ENCODE data around the gene ARHGAP33. TPM values are rescaled to one million over a fixed set of nuclear protein-coding genes. Genes with fewer than 3 reads are reported as not detected.

The ARHGAP33 gene
- total RNA-seq, 1 donor = 2.2 TPM

GRCh38 chr19:35824150-35824549 lies 48.8 kb downstream of the ARHGAP33 start:
- Histone ChIP-seq H3K4me1 (ENCODE audit: insufficient read depth, low read length) (no peaks in the 10 kb centered on the region), H3K4me2 (ENCODE audit: insufficient read depth, low read length) (no peak overlapping the region)
- no peak for TF ChIP-seq CTCF (IDR thresholded peaks at IDR 0.05; ENCODE audit: extremely low read depth, low read depth, low read length)

GRCh38 chr19:35828692-35829301 lies 53.4 kb downstream of the ARHGAP33 start:
- Histone ChIP-seq H2AFZ (ENCODE audit: low read length) (no peak overlapping the region), H3K27ac (ENCODE audit: low read depth, low read length) (no peak overlapping the region), H3K4me1 (ENCODE audit: insufficient read depth, low read length) (no peaks in the 10 kb centered on the region), H3K27me3 (ENCODE audit: insufficient read depth, low read length) (no peaks in the 10 kb centered on the region), H3K79me2 (ENCODE audit: insufficient read depth, low read length) (no peaks in the 10 kb centered on the region), H3K9me3 (ENCODE audit: low read depth, low read length) (no peaks in the 10 kb centered on the region), H3K4me3 (ENCODE audit: insufficient read depth, low read length) (no peak overlapping the region), H3K4me2 (ENCODE audit: insufficient read depth, low read length) (no peak overlapping the region), H3K36me3 (ENCODE audit: insufficient read depth, low read length) (no peaks in the 10 kb centered on the region), H4K20me1 (ENCODE audit: insufficient read depth, low read length) (no peaks in the 10 kb centered on the region)
- DNase-seq (ENCODE audit: insufficient read length, low spot score, missing footprints) = peak; percentile 95
- TF ChIP-seq CTCF (IDR thresholded peaks at IDR 0.05; ENCODE audit: extremely low read depth, low read depth, low read length) = no peak

More at GRCh38 chr19:35824150-35824549, 48.8 kb downstream of the ARHGAP33 start:
- no peaks in the 10 kb centered on the region for H3K36me3 ChIP-seq (ENCODE audit: insufficient read depth, low read length)
- no peak overlapping the region for H3K4me3 ChIP-seq (ENCODE audit: insufficient read depth, low read length)
- no peaks in the 10 kb centered on the region for H3K27me3 ChIP-seq (ENCODE audit: insufficient read depth, low read length)
- no peak for DNase-seq (ENCODE audit: insufficient read length, low spot score, missing footprints)
- H4K20me1 ChIP-seq (ENCODE audit: insufficient read depth, low read length) = no peaks in the 10 kb centered on the region
- H3K79me2 ChIP-seq (ENCODE audit: insufficient read depth, low read length) = no peaks in the 10 kb centered on the region
- H3K9me3 ChIP-seq (ENCODE audit: low read depth, low read length) = no peaks in the 10 kb centered on the region
- H2AFZ ChIP-seq (ENCODE audit: low read length) = no peak overlapping the region
- H3K27ac ChIP-seq (ENCODE audit: low read depth, low read length) = no peak overlapping the region

GRCh38 chr19:35830986-35831385 lies 55.6 kb downstream of the ARHGAP33 start:
- TF ChIP-seq CTCF (IDR thresholded peaks at IDR 0.05; ENCODE audit: extremely low read depth, low read depth, low read length) = no peak
- no peaks in the 10 kb centered on the region for H3K27me3 ChIP-seq (ENCODE audit: insufficient read depth, low read length)
- H3K4me2 ChIP-seq (ENCODE audit: insufficient read depth, low read length) = no peak overlapping the region
- H3K4me1 ChIP-seq (ENCODE audit: insufficient read depth, low read length) = no peaks in the 10 kb centered on the region
- H3K36me3 ChIP-seq (ENCODE audit: insufficient read depth, low read length) = no peaks in the 10 kb centered on the region
- no peak overlapping the region for H3K27ac ChIP-seq (ENCODE audit: low read depth, low read length)
- H3K4me3 ChIP-seq (ENCODE audit: insufficient read depth, low read length) = no peak overlapping the region
- H2AFZ ChIP-seq (ENCODE audit: low read length) = no peak overlapping the region
- H3K9me3 ChIP-seq (ENCODE audit: low read depth, low read length) = no peaks in the 10 kb centered on the region
- DNase-seq (ENCODE audit: insufficient read length, low spot score, missing footprints) = no peak
- H4K20me1 ChIP-seq (ENCODE audit: insufficient read depth, low read length) = no peaks in the 10 kb centered on the region
- H3K79me2 ChIP-seq (ENCODE audit: insufficient read depth, low read length) = no peaks in the 10 kb centered on the region

GRCh38 chr19:35832054-35832453 lies 56.7 kb downstream of the ARHGAP33 start:
- H3K36me3 ChIP-seq (ENCODE audit: insufficient read depth, low read length) = no peaks in the 10 kb centered on the region
- H3K4me1 ChIP-seq (ENCODE audit: insufficient read depth, low read length) = no peaks in the 10 kb centered on the region
- no peak overlapping the region for H3K27ac ChIP-seq (ENCODE audit: low read depth, low read length)
- no peaks in the 10 kb centered on the region for H3K27me3 ChIP-seq (ENCODE audit: insufficient read depth, low read length)
- no peaks in the 10 kb centered on the region for H3K9me3 ChIP-seq (ENCODE audit: low read depth, low read length)
- no peaks in the 10 kb centered on the region for H3K79me2 ChIP-seq (ENCODE audit: insufficient read depth, low read length)
- no peaks in the 10 kb centered on the region for H4K20me1 ChIP-seq (ENCODE audit: insufficient read depth, low read length)
- peak; percentile 54 for DNase-seq (ENCODE audit: insufficient read length, low spot score, missing footprints)
- H3K4me2 ChIP-seq (ENCODE audit: insufficient read depth, low read length) = no peak overlapping the region
- no peak overlapping the region for H3K4me3 ChIP-seq (ENCODE audit: insufficient read depth, low read length)
- no peak overlapping the region for H2AFZ ChIP-seq (ENCODE audit: low read length)
- TF ChIP-seq CTCF (IDR thresholded peaks at IDR 0.05; ENCODE audit: extremely low read depth, low read depth, low read length) = no peak
